ENCODE measurements around the gene SPG21. TPM values are rescaled to one million over a fixed set of nuclear protein-coding genes. Genes with fewer than 3 reads are reported as not detected.

Gene SPG21
- total and polyA plus RNA-seq, 2 of the 8 experiments (the other 6 are each of a cell fraction or from before 2014, with no cell fraction given), result 67.3 to 72.7 TPM

DNA sequence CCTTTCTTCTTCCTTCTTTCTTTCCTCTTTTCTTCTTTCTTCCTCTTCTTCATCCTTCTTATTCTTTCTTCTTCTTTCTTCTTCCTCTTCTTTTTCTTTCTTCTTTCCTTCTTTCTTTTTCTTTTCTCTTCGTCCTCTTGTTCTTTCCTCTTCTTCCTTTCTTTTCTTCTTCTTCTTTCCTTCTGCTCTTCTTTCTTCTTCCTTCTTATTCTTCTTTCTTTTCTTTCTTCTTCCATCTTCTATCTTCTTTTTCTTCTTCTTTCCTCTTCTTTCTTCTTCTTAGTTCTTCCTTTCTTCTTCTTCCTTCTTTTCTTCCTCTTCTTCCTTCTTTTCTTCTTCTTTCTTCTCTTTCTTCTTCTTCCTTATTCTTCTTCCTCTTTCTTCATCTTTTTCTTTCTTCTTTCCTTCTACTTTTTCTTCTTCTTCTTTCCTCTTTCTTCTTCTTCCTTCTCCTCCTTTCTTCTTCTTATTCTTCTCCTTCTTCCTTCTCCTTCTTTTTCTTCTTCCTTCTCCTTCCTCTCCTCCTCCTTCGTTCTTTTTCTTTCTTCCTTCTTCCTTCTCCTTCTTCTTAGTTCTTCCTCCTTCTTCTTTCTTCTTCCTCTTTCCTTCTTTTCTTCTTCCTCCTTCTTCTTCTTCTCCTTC lies 37.8 kb downstream of the SPG21 start (continued):
- TF ChIP-seq, protein P1, sequence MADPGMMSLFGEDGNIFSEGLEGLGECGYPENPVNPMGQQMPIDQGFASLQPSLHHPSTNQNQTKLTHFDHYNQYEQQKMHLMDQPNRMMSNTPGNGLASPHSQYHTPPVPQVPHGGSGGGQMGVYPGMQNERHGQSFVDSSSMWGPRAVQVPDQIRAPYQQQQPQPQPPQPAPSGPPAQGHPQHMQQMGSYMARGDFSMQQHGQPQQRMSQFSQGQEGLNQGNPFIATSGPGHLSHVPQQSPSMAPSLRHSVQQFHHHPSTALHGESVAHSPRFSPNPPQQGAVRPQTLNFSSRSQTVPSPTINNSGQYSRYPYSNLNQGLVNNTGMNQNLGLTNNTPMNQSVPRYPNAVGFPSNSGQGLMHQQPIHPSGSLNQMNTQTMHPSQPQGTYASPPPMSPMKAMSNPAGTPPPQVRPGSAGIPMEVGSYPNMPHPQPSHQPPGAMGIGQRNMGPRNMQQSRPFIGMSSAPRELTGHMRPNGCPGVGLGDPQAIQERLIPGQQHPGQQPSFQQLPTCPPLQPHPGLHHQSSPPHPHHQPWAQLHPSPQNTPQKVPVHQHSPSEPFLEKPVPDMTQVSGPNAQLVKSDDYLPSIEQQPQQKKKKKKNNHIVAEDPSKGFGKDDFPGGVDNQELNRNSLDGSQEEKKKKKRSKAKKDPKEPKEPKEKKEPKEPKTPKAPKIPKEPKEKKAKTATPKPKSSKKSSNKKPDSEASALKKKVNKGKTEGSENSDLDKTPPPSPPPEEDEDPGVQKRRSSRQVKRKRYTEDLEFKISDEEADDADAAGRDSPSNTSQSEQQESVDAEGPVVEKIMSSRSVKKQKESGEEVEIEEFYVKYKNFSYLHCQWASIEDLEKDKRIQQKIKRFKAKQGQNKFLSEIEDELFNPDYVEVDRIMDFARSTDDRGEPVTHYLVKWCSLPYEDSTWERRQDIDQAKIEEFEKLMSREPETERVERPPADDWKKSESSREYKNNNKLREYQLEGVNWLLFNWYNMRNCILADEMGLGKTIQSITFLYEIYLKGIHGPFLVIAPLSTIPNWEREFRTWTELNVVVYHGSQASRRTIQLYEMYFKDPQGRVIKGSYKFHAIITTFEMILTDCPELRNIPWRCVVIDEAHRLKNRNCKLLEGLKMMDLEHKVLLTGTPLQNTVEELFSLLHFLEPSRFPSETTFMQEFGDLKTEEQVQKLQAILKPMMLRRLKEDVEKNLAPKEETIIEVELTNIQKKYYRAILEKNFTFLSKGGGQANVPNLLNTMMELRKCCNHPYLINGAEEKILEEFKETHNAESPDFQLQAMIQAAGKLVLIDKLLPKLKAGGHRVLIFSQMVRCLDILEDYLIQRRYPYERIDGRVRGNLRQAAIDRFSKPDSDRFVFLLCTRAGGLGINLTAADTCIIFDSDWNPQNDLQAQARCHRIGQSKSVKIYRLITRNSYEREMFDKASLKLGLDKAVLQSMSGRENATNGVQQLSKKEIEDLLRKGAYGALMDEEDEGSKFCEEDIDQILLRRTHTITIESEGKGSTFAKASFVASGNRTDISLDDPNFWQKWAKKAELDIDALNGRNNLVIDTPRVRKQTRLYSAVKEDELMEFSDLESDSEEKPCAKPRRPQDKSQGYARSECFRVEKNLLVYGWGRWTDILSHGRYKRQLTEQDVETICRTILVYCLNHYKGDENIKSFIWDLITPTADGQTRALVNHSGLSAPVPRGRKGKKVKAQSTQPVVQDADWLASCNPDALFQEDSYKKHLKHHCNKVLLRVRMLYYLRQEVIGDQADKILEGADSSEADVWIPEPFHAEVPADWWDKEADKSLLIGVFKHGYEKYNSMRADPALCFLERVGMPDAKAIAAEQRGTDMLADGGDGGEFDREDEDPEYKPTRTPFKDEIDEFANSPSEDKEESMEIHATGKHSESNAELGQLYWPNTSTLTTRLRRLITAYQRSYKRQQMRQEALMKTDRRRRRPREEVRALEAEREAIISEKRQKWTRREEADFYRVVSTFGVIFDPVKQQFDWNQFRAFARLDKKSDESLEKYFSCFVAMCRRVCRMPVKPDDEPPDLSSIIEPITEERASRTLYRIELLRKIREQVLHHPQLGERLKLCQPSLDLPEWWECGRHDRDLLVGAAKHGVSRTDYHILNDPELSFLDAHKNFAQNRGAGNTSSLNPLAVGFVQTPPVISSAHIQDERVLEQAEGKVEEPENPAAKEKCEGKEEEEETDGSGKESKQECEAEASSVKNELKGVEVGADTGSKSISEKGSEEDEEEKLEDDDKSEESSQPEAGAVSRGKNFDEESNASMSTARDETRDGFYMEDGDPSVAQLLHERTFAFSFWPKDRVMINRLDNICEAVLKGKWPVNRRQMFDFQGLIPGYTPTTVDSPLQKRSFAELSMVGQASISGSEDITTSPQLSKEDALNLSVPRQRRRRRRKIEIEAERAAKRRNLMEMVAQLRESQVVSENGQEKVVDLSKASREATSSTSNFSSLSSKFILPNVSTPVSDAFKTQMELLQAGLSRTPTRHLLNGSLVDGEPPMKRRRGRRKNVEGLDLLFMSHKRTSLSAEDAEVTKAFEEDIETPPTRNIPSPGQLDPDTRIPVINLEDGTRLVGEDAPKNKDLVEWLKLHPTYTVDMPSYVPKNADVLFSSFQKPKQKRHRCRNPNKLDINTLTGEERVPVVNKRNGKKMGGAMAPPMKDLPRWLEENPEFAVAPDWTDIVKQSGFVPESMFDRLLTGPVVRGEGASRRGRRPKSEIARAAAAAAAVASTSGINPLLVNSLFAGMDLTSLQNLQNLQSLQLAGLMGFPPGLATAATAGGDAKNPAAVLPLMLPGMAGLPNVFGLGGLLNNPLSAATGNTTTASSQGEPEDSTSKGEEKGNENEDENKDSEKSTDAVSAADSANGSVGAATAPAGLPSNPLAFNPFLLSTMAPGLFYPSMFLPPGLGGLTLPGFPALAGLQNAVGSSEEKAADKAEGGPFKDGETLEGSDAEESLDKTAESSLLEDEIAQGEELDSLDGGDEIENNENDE (IDR thresholded peaks at IDR 0.05; ENCODE audit: insufficient replicate concordance, low read length), result no peak
- TF ChIP-seq CTBP2 (IDR thresholded peaks at IDR 0.05; ENCODE audit: borderline replicate concordance, insufficient read depth, insufficient read length, low read length), result no peak
- no peak for TF ChIP-seq SP2 (IDR thresholded peaks at IDR 0.05; ENCODE audit: low read length)
- TF ChIP-seq POU5F1 (IDR thresholded peaks at IDR 0.05; ENCODE audit: low read depth, low read length), result no peak
- TF ChIP-seq RXRA (IDR thresholded peaks at IDR 0.05; ENCODE audit: insufficient read depth, low read depth, low read length), result no peak

All from H1 (cell line).